Duodenal mucosa (tissue), 2 donors: ENCODE data around the gene HERC2.

Source experiments
- H3K27ac ChIP-seq: one replicate; pipeline ENCODE4 v1.7.0; 2013; ENCODE audit warnings: low read depth, low read length
- H3K27me3 ChIP-seq, 2 donors: one replicate each; pipeline ENCODE4 v1.7.0; 2013; ENCODE audit warnings: low read length in 2 of 2, control low read depth in 1 of 2; ENCODE audit not compliant: insufficient read depth in 2 of 2, control insufficient read depth in 1 of 2
- H3K36me3 ChIP-seq, 2 donors: one replicate each; pipeline ENCODE4 v1.7.0; 2013; ENCODE audit warnings: low read length in 2 of 2, control low read depth in 1 of 2; ENCODE audit not compliant: insufficient read depth in 2 of 2, control insufficient read depth in 1 of 2
- H3K4me1 ChIP-seq, 2 donors: one replicate each; pipeline ENCODE4 v1.7.0; 2013; ENCODE audit warnings: low read length in 2 of 2, control low read depth in 1 of 2; ENCODE audit not compliant: insufficient read depth in 2 of 2, control insufficient read depth in 1 of 2
- H3K4me3 ChIP-seq, 2 donors: one replicate each; pipeline ENCODE4 v1.7.0; 2013; ENCODE audit warnings: low read length in 2 of 2, low read depth in 1 of 2
- H3K9ac ChIP-seq, 2 donors: one replicate each; pipeline ENCODE4 v1.7.0; 2013; ENCODE audit warnings: low read length in 2 of 2, low read depth in 1 of 2
- H3K9me3 ChIP-seq, 2 donors: one replicate each; pipeline ENCODE4 v1.7.0; 2013; ENCODE audit warnings: low read length in 2 of 2, control low read depth in 1 of 2; ENCODE audit not compliant: control insufficient read depth in 1 of 2

Gene HERC2

GRCh38 chr15:28078191-28078719 lies 243.7 kb downstream of the HERC2 start:
- Histone ChIP-seq H3K4me1 (peaks cover 0 to 9% of the 10 kb centered on the region in 2 donors), H3K9me3 (no peaks in the 10 kb centered on the region), H3K9ac (no peak overlapping the region), H3K36me3 (no peaks in the 10 kb centered on the region), H3K27ac (no peak overlapping the region), H3K4me3 (no peak overlapping the region), H3K27me3 (peaks cover 0 to 6% of the 10 kb centered on the region in 2 donors)

GRCh38 chr15:28075573-28075972 lies 246.4 kb downstream of the HERC2 start:
- Histone ChIP-seq H3K27me3 (peaks cover 0 to 6% of the 10 kb centered on the region in 2 donors), H3K4me1 (no peaks in the 10 kb centered on the region), H3K27ac (no peak overlapping the region), H3K9me3 (no peaks in the 10 kb centered on the region), H3K36me3 (no peaks in the 10 kb centered on the region), H3K4me3 (no peak overlapping the region), H3K9ac (no peak overlapping the region)

GRCh38 chr15:28068930-28069329 lies 253.0 kb downstream of the HERC2 start:
- H3K4me1 ChIP-seq, result no peaks in the 10 kb centered on the region
- H3K9ac ChIP-seq, result no peak overlapping the region
- no peak overlapping the region for H3K27ac ChIP-seq
- H3K27me3 ChIP-seq, result no peaks in the 10 kb centered on the region
- H3K4me3 ChIP-seq, result no peak overlapping the region
- H3K36me3 ChIP-seq, result no peaks in the 10 kb centered on the region
- peaks cover 0 to 5% of the 10 kb centered on the region in 2 donors for H3K9me3 ChIP-seq

- H3K9me3 ChIP-seq, result peaks cover 0 to 5% of the 10 kb centered on the region in 2 donors
- H3K36me3 ChIP-seq, result no peaks in the 10 kb centered on the region
- H3K27me3 ChIP-seq, result no peaks in the 10 kb centered on the region
These were observed 255.7 kb downstream of the HERC2 start for GRCh38 chr15:28066231-28066630.

More at GRCh38 chr15:28066231-28066630, 255.7 kb downstream of the HERC2 start:
- Histone ChIP-seq H3K4me1 (no peaks in the 10 kb centered on the region), H3K27ac (no peak overlapping the region), H3K9ac (no peak overlapping the region), H3K4me3 (no peak overlapping the region)
